Esophagus squamous epithelium (tissue), 4 donors: ENCODE measurements around the gene DDAH1.

Experiments used
- POLR2A ChIP-seq, 4 donors: fragments of 450-650 bp; IDR thresholded peaks; one replicate each; pipeline ENCODE4 v1.6.1; 2017; ENCODE audit warnings: antibody characterized with exemption in 4 of 4, mild to moderate bottlenecking in 4 of 4, moderate library complexity in 3 of 4
- TF ChIP-seq, protein P1 (sequence below), 6 experiments: fragments of 450-650 bp in 4 of 6; fragments of 200-600 bp in 2 of 6; sonication (generic) in 2 of 6; IDR thresholded peaks; one replicate each; pipeline ENCODE4 v1.5.1; 2016 to 2019; ENCODE audit warnings: antibody characterized with exemption in 6 of 6, mild to moderate bottlenecking in 4 of 6, moderate library complexity in 4 of 6

GRCh38 chr1:85397490-85398032, 67.4 kb downstream of the DDAH1 start:
- TF ChIP-seq, protein P1, sequence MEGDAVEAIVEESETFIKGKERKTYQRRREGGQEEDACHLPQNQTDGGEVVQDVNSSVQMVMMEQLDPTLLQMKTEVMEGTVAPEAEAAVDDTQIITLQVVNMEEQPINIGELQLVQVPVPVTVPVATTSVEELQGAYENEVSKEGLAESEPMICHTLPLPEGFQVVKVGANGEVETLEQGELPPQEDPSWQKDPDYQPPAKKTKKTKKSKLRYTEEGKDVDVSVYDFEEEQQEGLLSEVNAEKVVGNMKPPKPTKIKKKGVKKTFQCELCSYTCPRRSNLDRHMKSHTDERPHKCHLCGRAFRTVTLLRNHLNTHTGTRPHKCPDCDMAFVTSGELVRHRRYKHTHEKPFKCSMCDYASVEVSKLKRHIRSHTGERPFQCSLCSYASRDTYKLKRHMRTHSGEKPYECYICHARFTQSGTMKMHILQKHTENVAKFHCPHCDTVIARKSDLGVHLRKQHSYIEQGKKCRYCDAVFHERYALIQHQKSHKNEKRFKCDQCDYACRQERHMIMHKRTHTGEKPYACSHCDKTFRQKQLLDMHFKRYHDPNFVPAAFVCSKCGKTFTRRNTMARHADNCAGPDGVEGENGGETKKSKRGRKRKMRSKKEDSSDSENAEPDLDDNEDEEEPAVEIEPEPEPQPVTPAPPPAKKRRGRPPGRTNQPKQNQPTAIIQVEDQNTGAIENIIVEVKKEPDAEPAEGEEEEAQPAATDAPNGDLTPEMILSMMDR (IDR thresholded peaks at IDR 0.05), result no peak
- TF ChIP-seq POLR2A (IDR thresholded peaks at IDR 0.05), result no peak
